ENCODE results near the gene BBS9.
A peak's percentile ranks its signal among the peaks of the same experiment; 100 is the strongest.
"Not testable (repeated sequence)": the region's sequence is repeated elsewhere in the genome, so short reads cannot be mapped to it uniquely, and the experiment has no call there.

Gene BBS9

GRCh38 chr7:33128990-33129805, at the start of gene BBS9:
TSS of gene BBS9 (plus strand) at chr7:33129564. CDS start at chr7:33146253, 16,689 bp downstream.
- DNase-seq: peak; percentile 93

GRCh38 chr7:33079763-33080690, 49.3 kb upstream of the BBS9 start:
- no peak for DNase-seq

GRCh38 chr7:33087356-33087755, 42.0 kb upstream of the BBS9 start:
- no peak for DNase-seq

GRCh38 chr7:33087858-33088257, 41.5 kb upstream of the BBS9 start:
- no peak for DNase-seq

- DNase-seq: no peak
These were observed 40.2 kb upstream of the BBS9 start for GRCh38 chr7:33089142-33089541.

GRCh38 chr7:33091111-33091531, 38.2 kb upstream of the BBS9 start:
- DNase-seq: no peak

- no peak for DNase-seq
These were observed 37.6 kb upstream of the BBS9 start for GRCh38 chr7:33091641-33092191.

- DNase-seq: no peak
These were observed 36.1 kb upstream of the BBS9 start for GRCh38 chr7:33093266-33093665.

GRCh38 chr7:33094745-33095275, 34.6 kb upstream of the BBS9 start:
- not testable (repeated sequence) for DNase-seq

- DNase-seq: no peak
These were observed 30.0 kb upstream of the BBS9 start for GRCh38 chr7:33099154-33099940.

GRCh38 chr7:33100770-33101169, 28.6 kb upstream of the BBS9 start:
- DNase-seq: no peak

- no peak for DNase-seq
These were observed 27.5 kb upstream of the BBS9 start for GRCh38 chr7:33101906-33102305.

- DNase-seq: peak; percentile 17
These were observed 22.0 kb upstream of the BBS9 start for GRCh38 chr7:33107136-33108066.

GRCh38 chr7:33108554-33109004, 20.8 kb upstream of the BBS9 start:
- peak; percentile 35 for DNase-seq

- DNase-seq: peak; percentile 81
These were observed 20.2 kb upstream of the BBS9 start, which contains the start of gene RP9 for GRCh38 chr7:33109005-33109757. TSS of gene RP9 (minus strand) at chr7:33109404. CDS start at chr7:33109372, 32 bp downstream.

- no peak for DNase-seq
These were observed 19.6 kb upstream of the BBS9 start for GRCh38 chr7:33109758-33110238.

- no peak for DNase-seq
These were observed 17.8 kb upstream of the BBS9 start for GRCh38 chr7:33111614-33112013.

- no peak for DNase-seq
These were observed 14.4 kb upstream of the BBS9 start for GRCh38 chr7:33114976-33115375.

- DNase-seq: no peak
These were observed 11.0 kb upstream of the BBS9 start for GRCh38 chr7:33118383-33118782.

GRCh38 chr7:33127085-33127484, 2.3 kb upstream of the BBS9 start:
- no peak for DNase-seq

Data from activated naive CD4-positive, alpha-beta T cell treated with anti-CD3 and anti-CD28 coated beads, Interleukin-2, amount 50 U/mL, for 16 hours (primary cell).